Measurements from ENCODE around the gene SORL1.
A peak's percentile ranks its signal among the peaks of the same experiment; 100 is the strongest.

The SORL1 gene

GRCh38 chr11:121547574-121547973 is 95.5 kb downstream of the SORL1 start:
- DNase-seq, result no peak

- DNase-seq, result no peak
These were observed 98.3 kb downstream of the SORL1 start for GRCh38 chr11:121550247-121551030.

- DNase-seq, result no peak
These were observed 99.3 kb downstream of the SORL1 start for GRCh38 chr11:121551463-121551862.

- DNase-seq, result no peak
These were observed 100.0 kb downstream of the SORL1 start for GRCh38 chr11:121552154-121552553.

- no peak for DNase-seq
These were observed 100.5 kb downstream of the SORL1 start for GRCh38 chr11:121552644-121553043.

GRCh38 chr11:121553389-121553788 is 101.3 kb downstream of the SORL1 start:
- no peak for DNase-seq

GRCh38 chr11:121553806-121554205 is 101.7 kb downstream of the SORL1 start:
- no peak for DNase-seq

GRCh38 chr11:121554552-121554951 is 102.4 kb downstream of the SORL1 start:
- no peak for DNase-seq

GRCh38 chr11:121555121-121555520 is 103.0 kb downstream of the SORL1 start:
- no peak for DNase-seq

- no peak for DNase-seq
These were observed 104.8 kb downstream of the SORL1 start for GRCh38 chr11:121556937-121557336.

GRCh38 chr11:121557348-121557747 is 105.2 kb downstream of the SORL1 start:
- DNase-seq, result peak; percentile 79

- no peak for DNase-seq
These were observed 107.6 kb downstream of the SORL1 start for GRCh38 chr11:121559606-121560200.

GRCh38 chr11:121560236-121560635 is 108.1 kb downstream of the SORL1 start:
- DNase-seq, result no peak

GRCh38 chr11:121561240-121561639 is 109.1 kb downstream of the SORL1 start:
- no peak for DNase-seq

GRCh38 chr11:121561716-121562115 is 109.6 kb downstream of the SORL1 start:
- DNase-seq, result no peak

- no peak for DNase-seq
These were observed 110.9 kb downstream of the SORL1 start for GRCh38 chr11:121563003-121563402.

GRCh38 chr11:121563900-121564822 is 112.0 kb downstream of the SORL1 start:
- DNase-seq, result no peak

- no peak for DNase-seq
These were observed 113.0 kb downstream of the SORL1 start for GRCh38 chr11:121564948-121565684.

GRCh38 chr11:121566279-121567168 is 114.4 kb downstream of the SORL1 start:
- DNase-seq, result no peak

GRCh38 chr11:121567995-121568394 is 115.9 kb downstream of the SORL1 start:
- no peak for DNase-seq
